ENCODE data around the gene ARHGAP26. TPM values are rescaled to one million over a fixed set of nuclear protein-coding genes. Genes with fewer than 3 reads are reported as not detected.

The ARHGAP26 gene
- total RNA-seq, 1 donor from 2014 or later: 42.1 TPM

DNA sequence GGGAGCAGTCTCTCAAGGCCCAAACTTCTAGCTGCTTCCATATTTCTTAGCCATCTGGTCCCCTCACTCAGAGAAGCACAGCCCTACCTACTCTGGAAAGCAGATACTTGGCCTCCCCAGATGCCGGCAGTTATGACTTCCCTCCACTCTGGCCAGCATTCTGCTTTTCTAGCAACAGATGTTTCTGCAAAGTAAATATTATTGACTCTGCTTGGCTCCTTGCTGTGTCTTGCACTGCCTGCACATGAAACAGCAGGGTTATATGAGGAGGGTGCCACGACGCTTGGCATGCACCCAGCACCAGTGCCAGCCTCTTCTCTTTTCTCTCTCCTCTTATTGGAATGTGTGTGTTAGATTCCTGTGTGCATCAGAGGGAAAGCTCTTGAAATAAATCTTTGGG is 99.7 kb downstream of the ARHGAP26 start:
- no peak overlapping the region for H3K27ac ChIP-seq
- DNase-seq (no peak), ATAC-seq (no peak)
- H3K9me3 ChIP-seq: no peaks in the 10 kb centered on the region
- H3K4me1 ChIP-seq: peaks cover 60% of the 10 kb centered on the region
- TF ChIP-seq CTCF (IDR thresholded peaks at IDR 0.05): no peak
- H3K36me3 ChIP-seq: no peaks in the 10 kb centered on the region
- no peaks in the 10 kb centered on the region for H3K27me3 ChIP-seq (ENCODE audit: low read depth)
- intact Hi-C loops (cut with DNase I): loop anchor here (10.0 kb wide), 1 partner anchor 95 kb away; the partner anchor contains the start of gene ARHGAP26
- H3K4me3 ChIP-seq: no peak overlapping the region

- Histone ChIP-seq H3K4me1 (peaks cover 69% of the 10 kb centered on the region), H3K27ac (no peak overlapping the region), H3K36me3 (no peaks in the 10 kb centered on the region), H3K9me3 (no peaks in the 10 kb centered on the region), H3K27me3 (ENCODE audit: low read depth) (no peaks in the 10 kb centered on the region), H3K4me3 (no peak overlapping the region)
- intact Hi-C loops (cut with DNase I): no loop called here
- ATAC-seq (no peak), DNase-seq (peak; percentile 54)
- TF ChIP-seq CTCF (IDR thresholded peaks at IDR 0.05): no peak
These were observed 100.6 kb downstream of the ARHGAP26 start for GRCh38 chr5:142870532-142871362.

- DNase-seq (peak; percentile 47), ATAC-seq (no peak)
- Histone ChIP-seq H3K27me3 (ENCODE audit: low read depth) (no peaks in the 10 kb centered on the region), H3K9me3 (no peaks in the 10 kb centered on the region), H3K4me3 (no peak overlapping the region), H3K27ac (no peak overlapping the region), H3K36me3 (no peaks in the 10 kb centered on the region), H3K4me1 (peaks cover 74% of the 10 kb centered on the region)
- intact Hi-C loops (cut with DNase I): no loop called here
- no peak for TF ChIP-seq CTCF (IDR thresholded peaks at IDR 0.05)
These were observed 101.4 kb downstream of the ARHGAP26 start for GRCh38 chr5:142871363-142872193.

DNA sequence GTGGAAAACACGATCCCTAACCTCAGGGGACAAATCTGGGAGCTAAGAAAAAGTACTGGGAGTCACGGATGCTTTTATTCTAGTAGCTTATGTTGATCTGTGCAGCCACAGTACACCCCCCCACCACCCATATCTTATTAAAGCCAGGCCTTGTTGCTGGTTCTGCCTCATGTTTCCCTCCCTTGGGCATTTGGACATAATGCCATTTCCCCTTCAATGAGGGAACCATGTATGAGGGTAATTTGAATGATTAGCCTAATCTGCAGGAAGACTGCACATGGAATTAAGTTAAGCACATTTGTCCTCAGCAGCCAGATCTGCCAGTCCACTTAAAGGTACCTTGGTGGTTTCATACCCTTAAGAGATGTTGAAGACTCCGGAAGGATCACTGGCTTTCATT is 102.0 kb downstream of the ARHGAP26 start:
- no peaks in the 10 kb centered on the region for H3K36me3 ChIP-seq
- H3K4me1 ChIP-seq: peaks cover 70% of the 10 kb centered on the region
- no peak overlapping the region for H3K4me3 ChIP-seq
- intact Hi-C loops (cut with DNase I): no loop called here
- no peak for DNase-seq
- H3K9me3 ChIP-seq: no peaks in the 10 kb centered on the region
- no peak for TF ChIP-seq CTCF (IDR thresholded peaks at IDR 0.05)
- H3K27me3 ChIP-seq (ENCODE audit: low read depth): no peaks in the 10 kb centered on the region
- ATAC-seq: no peak
- no peak overlapping the region for H3K27ac ChIP-seq

- ATAC-seq (peak; percentile 34 to 59), DNase-seq (no peak)
- intact Hi-C loops (cut with DNase I): no loop called here
- H3K27ac ChIP-seq: no peak overlapping the region
- H3K27me3 ChIP-seq (ENCODE audit: low read depth): no peaks in the 10 kb centered on the region
- no peak overlapping the region for H3K4me3 ChIP-seq
- no peaks in the 10 kb centered on the region for H3K36me3 ChIP-seq
- no peaks in the 10 kb centered on the region for H3K9me3 ChIP-seq
- peaks cover 67% of the 10 kb centered on the region for H3K4me1 ChIP-seq
- TF ChIP-seq CTCF (IDR thresholded peaks at IDR 0.05): no peak
These were observed 102.6 kb downstream of the ARHGAP26 start for GRCh38 chr5:142872795-142873194.
